Measurements from ENCODE around the gene NID1.
"Not testable (repeated sequence)": the region's sequence is repeated elsewhere in the genome, so short reads cannot be mapped to it uniquely, and the experiment has no call there.

NID1 gene

DNA sequence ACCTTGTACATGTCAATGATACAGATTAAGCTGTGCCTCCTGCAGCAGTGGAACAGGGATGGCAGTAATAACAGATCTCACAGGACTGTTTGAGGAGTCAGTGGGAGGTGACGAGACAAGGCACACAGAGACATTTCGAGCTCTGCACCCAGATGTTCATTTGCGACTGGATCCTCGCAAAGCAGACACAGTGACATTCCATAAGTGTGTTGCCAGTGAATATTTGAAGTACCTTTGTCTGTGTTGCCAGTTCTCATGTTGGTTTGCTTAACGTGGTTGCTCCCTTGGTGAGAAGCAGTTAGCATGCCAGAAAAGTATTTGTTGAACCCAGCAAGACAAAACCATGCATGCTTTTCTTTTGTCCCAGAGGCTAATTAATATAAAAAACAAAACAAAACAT lies 67.0 kb downstream of the NID1 start:
- no peak for DNase-seq (ENCODE audit: low read depth, low spot score)

DNA sequence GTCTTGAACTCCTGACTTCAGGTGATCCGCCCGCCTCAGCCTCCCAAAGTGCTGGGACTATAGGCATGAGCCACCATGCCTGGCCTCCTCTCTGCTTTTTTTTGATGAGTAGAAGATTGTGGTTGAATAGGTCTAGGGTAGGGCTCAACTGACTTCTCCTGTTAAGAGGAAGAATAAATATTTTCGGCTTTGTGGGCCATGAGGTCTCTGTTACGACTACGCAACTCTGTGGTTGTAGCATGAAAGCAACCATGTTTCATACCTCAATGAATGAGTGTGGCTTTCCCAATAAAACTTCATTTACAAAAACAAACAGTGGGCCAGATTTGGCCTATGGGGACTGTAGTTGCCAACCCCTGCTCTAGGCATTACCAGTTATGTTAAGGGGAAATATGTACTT lies 67.8 kb downstream of the NID1 start:
- no peak for DNase-seq (ENCODE audit: low read depth, low spot score)

DNA sequence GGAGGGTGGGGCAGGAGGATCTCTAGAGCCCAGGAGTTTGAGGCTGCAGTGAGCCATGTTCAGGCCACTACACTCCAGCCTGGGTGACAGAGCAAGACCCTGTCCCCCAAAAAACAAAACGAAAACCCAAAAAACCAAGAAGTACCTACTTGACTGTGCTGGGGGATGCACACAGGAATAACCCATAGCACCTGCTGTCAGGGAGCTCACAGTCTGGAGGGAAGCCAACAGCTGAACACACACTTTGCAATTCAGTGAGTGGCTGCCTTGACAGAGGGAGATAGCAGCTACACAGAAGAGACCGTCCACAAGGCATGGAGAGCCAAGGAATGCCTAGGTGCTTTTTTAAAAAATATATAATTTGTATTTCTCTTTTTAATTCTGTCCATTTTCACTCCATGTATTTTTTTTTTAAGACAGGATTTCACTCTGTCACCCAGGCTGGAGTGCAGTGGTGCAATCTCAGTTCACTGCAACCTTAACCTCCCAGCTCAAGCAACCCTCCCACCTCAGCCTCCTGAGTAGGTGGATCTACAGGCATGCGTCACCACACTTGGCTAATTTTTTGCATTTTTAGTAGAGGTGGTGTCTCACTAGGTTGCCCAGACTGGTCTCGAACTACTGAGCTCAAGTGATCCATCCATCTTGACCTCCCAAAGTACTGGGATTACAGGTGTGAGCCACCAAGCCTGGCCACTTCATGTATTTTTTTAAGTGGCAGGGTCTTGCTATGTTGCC lies 68.7 kb downstream of the NID1 start:
- no peak for DNase-seq (ENCODE audit: low read depth, low spot score)

DNA sequence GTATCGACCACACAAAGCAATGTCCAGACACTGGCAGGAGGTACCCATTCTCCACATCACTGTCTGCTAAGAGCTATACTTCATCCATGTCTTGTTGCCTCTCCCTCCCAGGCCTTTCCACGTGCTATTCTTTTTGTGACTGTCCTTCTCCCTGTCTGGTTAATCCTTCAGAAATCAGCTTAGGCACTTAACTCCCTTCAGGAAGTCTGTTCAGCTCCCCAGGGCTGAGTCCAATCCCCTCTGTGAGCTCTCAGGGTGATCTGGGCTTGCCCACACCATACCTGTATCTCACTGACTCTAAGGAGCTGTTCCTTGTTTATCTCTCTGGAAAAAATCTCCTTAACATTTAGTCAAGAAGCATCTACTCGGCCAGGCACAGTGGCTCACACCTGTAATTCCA lies 69.4 kb downstream of the NID1 start:
- no peak for DNase-seq (ENCODE audit: low read depth, low spot score)

DNA sequence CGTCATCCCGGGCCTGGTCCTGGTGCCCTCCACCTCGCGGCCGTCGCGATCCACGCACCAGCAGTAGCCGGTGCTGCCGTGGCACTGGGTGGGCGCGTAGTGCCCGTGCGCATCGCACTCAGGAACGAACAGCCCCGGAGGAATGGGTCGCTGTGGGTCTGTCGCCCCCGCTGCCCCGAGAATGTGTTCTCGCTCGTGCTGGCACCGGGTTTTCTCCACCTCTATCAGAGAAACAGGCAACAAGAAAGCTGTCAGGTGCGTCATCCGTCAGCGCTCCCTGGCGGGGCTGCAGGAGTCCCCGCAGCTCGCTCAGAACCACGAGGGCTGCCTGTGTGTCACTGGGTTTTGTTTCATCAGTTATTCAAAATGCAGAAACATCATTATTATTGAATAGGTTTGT lies 71.2 kb downstream of the NID1 start:
- DNase-seq (ENCODE audit: low read depth, low spot score) = no peak

DNA sequence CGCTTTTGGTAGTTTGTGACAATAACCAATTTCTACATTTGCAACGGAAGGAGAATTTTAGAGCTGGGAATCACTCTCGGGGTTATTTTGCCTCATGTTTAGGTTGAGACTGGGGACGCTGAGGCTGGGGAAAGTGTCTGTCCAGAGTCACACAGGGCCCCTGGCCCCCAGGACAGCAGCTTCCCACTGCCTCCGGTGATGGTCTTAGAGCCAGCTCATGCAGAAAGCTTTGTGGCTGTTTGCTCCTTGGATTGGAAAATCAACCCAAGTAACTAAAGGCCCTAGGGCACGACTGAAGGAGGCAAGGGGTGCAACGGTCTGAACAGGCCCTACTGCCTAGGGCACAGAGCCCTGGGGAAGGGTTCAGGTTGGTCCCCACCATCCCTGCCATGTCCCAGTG lies 72.0 kb downstream of the NID1 start:
- DNase-seq (ENCODE audit: low read depth, low spot score) = no peak

- no peak for DNase-seq (ENCODE audit: low read depth, low spot score)
Measured at GRCh38 chr1:235992346-235992745, 72.5 kb downstream of the NID1 start.

GRCh38 chr1:235990330-235990795 lies 74.5 kb downstream of the NID1 start:
- DNase-seq (ENCODE audit: low read depth, low spot score) = no peak

GRCh38 chr1:235989105-235989504 lies 75.8 kb downstream of the NID1 start:
- DNase-seq (ENCODE audit: low read depth, low spot score) = no peak

- no peak for DNase-seq (ENCODE audit: low read depth, low spot score)
Measured at GRCh38 chr1:235986869-235987268, 78.0 kb downstream of the NID1 start.

DNA sequence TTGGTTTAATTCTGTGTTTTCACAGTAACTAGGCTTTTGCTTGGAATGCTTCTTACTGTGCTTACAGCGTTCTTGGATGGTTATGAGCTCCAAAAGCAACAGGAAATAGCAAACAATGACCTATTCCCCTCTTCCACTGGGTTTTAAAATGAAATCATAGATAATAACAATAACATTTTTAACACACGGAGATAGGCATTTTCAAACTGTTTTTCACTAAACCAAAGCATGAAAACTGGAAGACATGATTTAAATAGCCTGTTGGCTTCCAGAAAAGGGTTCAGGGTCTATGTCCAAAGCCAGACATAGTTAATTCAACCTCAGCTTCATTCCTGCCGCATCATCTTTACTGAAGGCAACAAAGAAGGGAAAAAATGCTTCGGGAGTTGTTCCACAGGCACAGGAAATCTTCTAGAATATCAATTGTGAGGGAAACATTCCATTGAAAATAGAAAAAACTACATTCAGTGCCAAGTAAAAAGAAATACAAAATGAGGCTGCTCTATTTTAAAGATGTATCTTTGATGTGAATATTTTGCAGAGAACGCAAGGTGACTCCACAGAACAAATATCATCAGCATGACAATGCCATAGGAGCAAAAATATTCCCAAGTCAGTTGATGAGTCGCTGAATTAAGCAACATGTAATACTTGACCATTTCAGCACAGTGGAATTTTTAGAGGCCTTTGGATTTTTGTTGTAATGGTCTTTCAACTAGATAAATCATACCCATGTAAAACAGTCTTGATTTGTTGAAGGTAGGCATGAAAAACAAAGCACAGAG lies 80.7 kb downstream of the NID1 start:
- DNase-seq (ENCODE audit: low read depth, low spot score) = no peak

DNA sequence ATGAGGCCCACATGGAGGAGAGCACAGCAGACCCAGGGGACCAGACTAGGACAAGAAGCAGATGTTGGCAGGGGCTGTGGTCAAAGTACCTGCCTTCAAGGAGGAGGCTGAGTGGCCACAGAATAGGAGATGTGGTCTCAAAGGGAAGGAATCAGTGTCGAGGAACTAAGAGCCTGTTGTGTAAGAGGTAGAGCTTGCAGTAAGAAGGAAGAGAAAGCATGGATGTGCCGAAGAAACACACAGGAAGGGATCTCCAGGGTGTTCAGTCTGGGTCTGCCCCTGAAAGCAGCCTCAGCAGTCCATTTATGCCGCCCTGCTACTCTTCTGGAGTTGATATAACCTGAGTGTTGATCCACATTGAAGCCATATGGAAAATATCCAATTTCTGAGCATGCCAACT lies 83.9 kb downstream of the NID1 start:
- DNase-seq (ENCODE audit: low read depth, low spot score) = no peak

DNA sequence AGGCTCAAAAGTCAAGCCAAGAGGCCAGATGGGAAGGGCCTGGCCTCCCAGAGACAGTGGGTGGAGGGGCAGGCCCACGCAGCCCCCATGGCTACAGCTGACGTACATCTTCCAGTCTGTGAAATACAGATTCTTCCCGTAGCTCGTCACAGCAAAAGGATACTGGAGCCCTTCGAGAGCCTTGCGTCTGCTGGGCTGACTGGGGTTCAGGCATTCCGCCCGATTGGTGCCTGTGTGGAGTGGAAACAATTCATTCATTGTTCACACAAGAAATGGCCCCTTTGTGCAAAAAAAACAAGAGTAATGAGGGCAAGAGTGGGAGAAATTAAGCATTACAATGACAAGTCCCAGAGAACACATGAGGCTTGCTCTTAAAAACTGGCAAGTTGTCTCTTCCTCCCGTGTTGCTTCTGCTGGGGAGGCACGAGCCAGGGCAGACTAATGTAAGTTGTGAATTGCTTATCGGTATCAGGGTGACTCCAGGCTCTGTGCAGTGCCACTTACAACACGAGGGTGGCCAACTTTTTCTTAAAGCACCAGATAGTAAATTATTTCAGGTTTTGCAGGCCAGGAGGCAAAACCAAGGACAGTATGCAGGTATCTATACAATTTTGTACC lies 85.1 kb downstream of the NID1 start:
- DNase-seq (ENCODE audit: low read depth, low spot score) = no peak

- no peak for DNase-seq (ENCODE audit: low read depth, low spot score)
Measured at GRCh38 chr1:235979176-235979575, 85.7 kb downstream of the NID1 start.

GRCh38 chr1:235976490-235976889 lies 88.4 kb downstream of the NID1 start:
- no peak for DNase-seq (ENCODE audit: low read depth, low spot score)

DNA sequence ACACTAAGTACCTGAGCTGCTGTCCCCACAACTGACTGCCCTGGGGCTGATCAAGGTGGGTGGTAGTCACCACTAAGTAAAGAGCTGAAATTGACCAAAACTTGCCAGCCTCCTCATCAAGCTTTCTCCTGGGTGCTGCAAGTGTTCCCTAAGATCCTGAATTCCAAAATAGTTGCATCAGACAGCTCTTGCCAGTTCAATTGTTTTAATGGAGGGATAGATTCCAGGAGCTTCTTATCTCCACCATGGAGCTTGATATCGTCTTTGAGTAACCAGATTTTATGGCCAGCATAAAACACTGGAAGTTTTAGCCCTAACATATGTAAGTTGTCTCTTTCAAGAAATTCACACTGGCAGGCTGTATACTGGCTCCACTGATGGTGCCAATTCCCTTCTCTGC lies 90.3 kb downstream of the NID1 start:
- no peak for DNase-seq (ENCODE audit: low read depth, low spot score)

DNA sequence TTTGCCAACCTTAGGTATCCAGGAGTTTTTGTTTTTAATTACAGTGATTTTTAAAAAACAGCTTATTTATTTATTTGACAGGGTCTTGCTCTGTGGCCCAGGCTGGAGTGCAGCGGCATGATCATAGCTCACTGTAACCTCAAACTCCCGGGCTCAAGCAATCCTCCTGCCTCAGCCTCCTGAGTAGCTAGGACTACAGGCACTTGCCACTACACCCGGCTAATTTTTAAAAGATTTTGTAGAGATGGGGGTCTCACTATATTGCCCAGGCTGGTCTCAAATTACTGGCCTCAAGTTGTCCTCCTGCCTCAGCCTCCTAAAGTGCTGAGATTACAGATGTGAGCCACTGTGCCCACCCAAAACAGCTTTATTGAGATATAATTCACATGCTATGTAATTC lies 92.2 kb downstream of the NID1 start:
- not testable (repeated sequence) for DNase-seq (ENCODE audit: low read depth, low spot score)

GRCh38 chr1:235972311-235972689 lies 92.6 kb downstream of the NID1 start:
- DNase-seq (ENCODE audit: low read depth, low spot score) = no peak

GRCh38 chr1:235971571-235972310 lies 93.1 kb downstream of the NID1 start:
- DNase-seq (ENCODE audit: low read depth, low spot score) = peak; percentile 69

- DNase-seq (ENCODE audit: low read depth, low spot score) = no peak
Measured at GRCh38 chr1:235971020-235971419, 93.9 kb downstream of the NID1 start.

DNA sequence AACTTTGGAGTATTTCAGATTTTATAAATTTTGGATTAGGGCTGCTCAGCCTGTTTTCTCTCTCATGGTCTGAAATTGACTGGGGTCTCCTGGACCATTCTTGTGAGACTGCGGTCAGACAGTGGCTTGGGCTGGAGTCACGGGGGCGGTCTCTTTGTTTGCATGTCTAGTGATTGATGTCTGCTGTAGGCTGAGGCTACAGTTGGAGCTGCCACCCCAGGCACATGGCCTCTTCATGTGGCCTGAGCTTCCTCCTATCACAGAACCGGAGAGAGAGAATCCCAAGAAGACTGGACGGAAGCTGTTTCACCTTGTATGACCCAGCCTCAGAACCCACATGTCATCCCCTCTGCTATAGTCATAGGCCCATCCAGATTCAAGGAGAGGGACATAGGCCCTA lies 96.1 kb downstream of the NID1 start:
- DNase-seq (ENCODE audit: low read depth, low spot score) = no peak

DNA sequence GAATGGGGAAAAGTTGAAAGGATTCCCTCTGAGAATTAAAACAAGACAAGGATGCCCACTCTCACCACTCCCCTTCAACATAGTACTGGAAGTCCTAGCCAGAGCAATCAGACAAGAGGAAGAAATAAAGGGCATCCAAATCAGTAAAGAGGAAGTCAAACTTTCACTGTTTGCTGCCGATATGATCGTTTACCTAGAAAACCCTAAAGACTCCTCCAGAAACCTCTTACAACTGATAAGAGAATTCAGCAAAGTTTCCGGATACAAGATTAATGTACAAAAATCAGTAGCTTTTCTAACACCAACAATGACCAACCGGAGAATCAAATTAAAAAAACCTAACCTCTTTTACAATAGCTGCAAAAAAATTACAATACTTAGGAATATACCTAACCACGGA lies 98.8 kb downstream of the NID1 start:
- not testable (repeated sequence) for DNase-seq (ENCODE audit: low read depth, low spot score)

Measured in activated CD4-positive, CD25-positive, alpha-beta regulatory T cell treated with anti-CD3 and anti-CD28 coated beads, Interleukin-2, amount 50 U/mL, for 16 hours (primary cell).